Panc1 (cell line): ENCODE measurements around the gene PARVB. TPM values are rescaled to one million over a fixed set of nuclear protein-coding genes. Genes with fewer than 3 reads are reported as not detected.

ENCODE experiments used
- ATAC-seq: fragments of 200-7000 bp; cut with Tn5 transposase; 2 replicates; pipeline ENCODE4 v1.9.1; 2020; ENCODE audit warnings: mild to moderate bottlenecking, moderate library complexity
- BruUV-seq: library from RNA; stranded (reverse); fragments of 400-500 nt; replicated peaks from 2 replicates; lab custom pipeline; 2021; lab: Mats Ljungman, UMichigan
- CTCF ChIA-PET: fragments of 300-600 bp; sonication (Branson Sonifier 250); formaldehyde crosslinking; loops from one replicate; lab custom pipeline; 2022; ENCODE audit warnings: antibody characterized with exemption; lab: Charles Lee
- POLR2A ChIA-PET: fragments of 300-600 bp; sonication (Branson Sonifier 250); formaldehyde crosslinking; loops from one replicate; lab custom pipeline; 2022; ENCODE audit warnings: antibody characterized with exemption; lab: Charles Lee
- DNase-seq: peaks from one replicate; pipeline ENCODE4 v3.0.0-alpha.2; 2010; ENCODE audit warnings: low read depth, low spot score
- H3K27ac ChIP-seq: 2 replicates; pipeline ENCODE4 v1.5.1; 2011; ENCODE audit warnings: mild to moderate bottlenecking, low read length, inconsistent platforms
- H3K27me3 ChIP-seq: fragments of 200-500 bp; sonication (Bioruptor generic); 2 replicates; pipeline ENCODE4 v1.6.0; 2014; ENCODE audit warnings: low read length, inconsistent platforms; ENCODE audit not compliant: control insufficient read depth, insufficient read depth
- H3K36me3 ChIP-seq: fragments of 200-500 bp; sonication (Bioruptor generic); 2 replicates; pipeline ENCODE4 v1.5.1; 2014; ENCODE audit warnings: inconsistent platforms, mild to moderate bottlenecking, low read length, moderate library complexity; ENCODE audit not compliant: control insufficient read depth, insufficient read depth
- H3K4me1 ChIP-seq: 2 replicates; pipeline ENCODE4 v1.5.1; 2011; ENCODE audit warnings: inconsistent platforms, mild to moderate bottlenecking, low read length, moderate library complexity; ENCODE audit not compliant: control insufficient read depth, insufficient read depth
- H3K4me3 ChIP-seq, 2 experiments: 2 replicates each; pipeline ENCODE4 v1.5.1; 2011 to 2012; ENCODE audit warnings: low read depth in 2 of 2, low read length in 2 of 2, mild to moderate bottlenecking in 2 of 2, inconsistent platforms in 1 of 2, moderate library complexity in 1 of 2
- H3K9me3 ChIP-seq: fragments of 200-500 bp; sonication (Bioruptor generic); 2 replicates; pipeline ENCODE4 v1.5.1; 2014; ENCODE audit warnings: low read depth, mild to moderate bottlenecking, inconsistent platforms, low read length, moderate library complexity; ENCODE audit not compliant: control insufficient read depth, insufficient read depth
- POLR2AphosphoS5 ChIP-seq: IDR thresholded peaks from 2 replicates; pipeline ENCODE4 v1.6.1; 2012; ENCODE audit warnings: mild to moderate bottlenecking, low read depth, low read length, moderate library complexity
- SIN3A ChIP-seq: IDR thresholded peaks from 2 replicates; pipeline ENCODE4 v1.6.1; 2012; ENCODE audit warnings: low read depth, mild to moderate bottlenecking, low read length, moderate library complexity, borderline replicate concordance; ENCODE audit not compliant: insufficient read depth
- TCF7L2 ChIP-seq: IDR thresholded peaks from 2 replicates; pipeline ENCODE4 v1.6.1; 2011; ENCODE audit warnings: mild to moderate bottlenecking, low read depth, low read length, inconsistent platforms
- in situ Hi-C: cut with HindIII; loops from 2 replicates; pipeline ENCODE4 v1.10.0; 2016; ENCODE audit warnings: low sequenced_read_pairs, low pct_unique_long_range_greater_than_20kb
- intact Hi-C: fragments of 100-400 bp; cut with micrococcal nuclease; formaldehyde crosslinking; loops from one replicate; pipeline ENCODE4 v1.10.0; 2022; ENCODE audit not compliant: unreplicated experiment
- total RNA-seq: library from RNA; stranded (reverse); gene quantifications from one replicate; pipeline ENCODE4 v1.2.1, GENCODE V29; 2021; ENCODE audit not compliant: unreplicated experiment
- TF ChIP-seq, protein P1 (sequence below): fragments of 450-650 bp; IDR thresholded peaks from 2 replicates; pipeline ENCODE4 v1.5.1; 2017; ENCODE audit warnings: mild to moderate bottlenecking
- TF ChIP-seq, protein P2 (sequence below), 2 experiments: IDR thresholded peaks; 2 replicates each; pipeline ENCODE4 v1.6.1; 2011 to 2012; ENCODE audit warnings: low read depth in 2 of 2, control low read depth in 1 of 2, low read length in 1 of 2, mild to moderate bottlenecking in 1 of 2, moderate library complexity in 1 of 2; ENCODE audit not compliant: insufficient read depth in 1 of 2

PARVB gene
- total RNA-seq, 1 experiment from 2014 or later, result 28.1 TPM

DNA sequence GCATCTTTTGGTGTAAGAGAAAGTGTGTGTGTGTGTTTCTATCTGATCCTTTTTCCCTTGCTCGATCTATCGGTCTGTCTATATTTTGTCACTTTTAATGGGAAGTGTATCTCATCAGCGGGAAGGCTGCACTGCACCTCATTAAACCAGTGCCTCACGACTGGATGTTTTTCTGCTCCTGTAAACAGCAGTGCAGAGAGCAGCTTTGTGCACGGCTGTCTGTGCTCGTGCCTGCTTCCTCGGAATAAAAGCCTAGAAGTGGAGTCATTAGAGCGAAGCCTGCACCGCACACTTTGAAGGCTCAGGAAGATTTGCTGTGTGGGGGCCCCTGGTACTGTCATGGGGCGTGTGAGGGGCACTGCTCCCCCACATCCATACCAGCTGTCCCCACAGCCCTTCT, 129.6 kb downstream of the PARVB start:
- Histone ChIP-seq H3K36me3 (no peaks in the 10 kb centered on the region), H3K4me3 (no peak overlapping the region), H3K9me3 (no peaks in the 10 kb centered on the region), H3K4me1 (no peaks in the 10 kb centered on the region), H3K27me3 (no peaks in the 10 kb centered on the region), H3K27ac (no peak overlapping the region)
- intact Hi-C loops, result no loop called here
- ChIA-PET CTCF (no interaction called here), POLR2A (no interaction called here)
- no peak for ATAC-seq
- no TSS peak for BruUV-seq
- DNase-seq, result no peak
- in situ Hi-C loops, result no loop called here
- no peak for TF ChIP-seq TCF7L2
- TF ChIP-seq, protein P1, sequence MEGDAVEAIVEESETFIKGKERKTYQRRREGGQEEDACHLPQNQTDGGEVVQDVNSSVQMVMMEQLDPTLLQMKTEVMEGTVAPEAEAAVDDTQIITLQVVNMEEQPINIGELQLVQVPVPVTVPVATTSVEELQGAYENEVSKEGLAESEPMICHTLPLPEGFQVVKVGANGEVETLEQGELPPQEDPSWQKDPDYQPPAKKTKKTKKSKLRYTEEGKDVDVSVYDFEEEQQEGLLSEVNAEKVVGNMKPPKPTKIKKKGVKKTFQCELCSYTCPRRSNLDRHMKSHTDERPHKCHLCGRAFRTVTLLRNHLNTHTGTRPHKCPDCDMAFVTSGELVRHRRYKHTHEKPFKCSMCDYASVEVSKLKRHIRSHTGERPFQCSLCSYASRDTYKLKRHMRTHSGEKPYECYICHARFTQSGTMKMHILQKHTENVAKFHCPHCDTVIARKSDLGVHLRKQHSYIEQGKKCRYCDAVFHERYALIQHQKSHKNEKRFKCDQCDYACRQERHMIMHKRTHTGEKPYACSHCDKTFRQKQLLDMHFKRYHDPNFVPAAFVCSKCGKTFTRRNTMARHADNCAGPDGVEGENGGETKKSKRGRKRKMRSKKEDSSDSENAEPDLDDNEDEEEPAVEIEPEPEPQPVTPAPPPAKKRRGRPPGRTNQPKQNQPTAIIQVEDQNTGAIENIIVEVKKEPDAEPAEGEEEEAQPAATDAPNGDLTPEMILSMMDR, result no peak
- no peak for TF ChIP-seq SIN3A
- TF ChIP-seq, protein P2, sequence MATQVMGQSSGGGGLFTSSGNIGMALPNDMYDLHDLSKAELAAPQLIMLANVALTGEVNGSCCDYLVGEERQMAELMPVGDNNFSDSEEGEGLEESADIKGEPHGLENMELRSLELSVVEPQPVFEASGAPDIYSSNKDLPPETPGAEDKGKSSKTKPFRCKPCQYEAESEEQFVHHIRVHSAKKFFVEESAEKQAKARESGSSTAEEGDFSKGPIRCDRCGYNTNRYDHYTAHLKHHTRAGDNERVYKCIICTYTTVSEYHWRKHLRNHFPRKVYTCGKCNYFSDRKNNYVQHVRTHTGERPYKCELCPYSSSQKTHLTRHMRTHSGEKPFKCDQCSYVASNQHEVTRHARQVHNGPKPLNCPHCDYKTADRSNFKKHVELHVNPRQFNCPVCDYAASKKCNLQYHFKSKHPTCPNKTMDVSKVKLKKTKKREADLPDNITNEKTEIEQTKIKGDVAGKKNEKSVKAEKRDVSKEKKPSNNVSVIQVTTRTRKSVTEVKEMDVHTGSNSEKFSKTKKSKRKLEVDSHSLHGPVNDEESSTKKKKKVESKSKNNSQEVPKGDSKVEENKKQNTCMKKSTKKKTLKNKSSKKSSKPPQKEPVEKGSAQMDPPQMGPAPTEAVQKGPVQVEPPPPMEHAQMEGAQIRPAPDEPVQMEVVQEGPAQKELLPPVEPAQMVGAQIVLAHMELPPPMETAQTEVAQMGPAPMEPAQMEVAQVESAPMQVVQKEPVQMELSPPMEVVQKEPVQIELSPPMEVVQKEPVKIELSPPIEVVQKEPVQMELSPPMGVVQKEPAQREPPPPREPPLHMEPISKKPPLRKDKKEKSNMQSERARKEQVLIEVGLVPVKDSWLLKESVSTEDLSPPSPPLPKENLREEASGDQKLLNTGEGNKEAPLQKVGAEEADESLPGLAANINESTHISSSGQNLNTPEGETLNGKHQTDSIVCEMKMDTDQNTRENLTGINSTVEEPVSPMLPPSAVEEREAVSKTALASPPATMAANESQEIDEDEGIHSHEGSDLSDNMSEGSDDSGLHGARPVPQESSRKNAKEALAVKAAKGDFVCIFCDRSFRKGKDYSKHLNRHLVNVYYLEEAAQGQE (IDR thresholded peaks at IDR 0.05; ENCODE audit: insufficient read depth in 1 of 2, low read depth in 2 of 2, low read length in 1 of 2), result no peak
- no peak for TF ChIP-seq POLR2AphosphoS5

DNA sequence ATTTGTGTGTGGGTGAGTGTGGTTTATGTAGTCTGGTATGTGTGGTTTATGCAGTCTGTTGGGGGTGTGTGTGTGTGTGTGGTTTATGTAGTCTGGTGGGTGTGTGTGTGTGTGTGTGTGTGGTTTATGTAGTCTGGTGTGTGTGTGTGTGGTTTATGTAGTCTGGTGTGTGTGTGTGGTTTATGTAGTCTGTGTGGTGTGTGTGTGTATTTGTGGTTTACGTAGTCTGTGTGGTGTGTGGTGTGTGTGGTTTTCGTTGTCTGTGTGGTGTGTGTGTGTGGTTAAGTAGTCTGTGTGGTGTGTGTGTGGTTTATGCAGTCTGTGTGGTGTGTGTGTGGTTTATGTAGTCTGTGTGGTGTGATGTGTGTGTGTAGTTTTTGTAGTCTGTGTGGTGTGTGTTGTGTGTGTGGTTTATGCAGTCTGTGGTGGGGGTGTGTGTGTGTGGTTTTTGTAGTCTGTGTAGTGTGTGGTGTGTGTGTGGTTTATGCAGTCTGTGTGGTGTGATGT, 130.4 kb downstream of the PARVB start:
- in situ Hi-C loops, result no loop called here
- Histone ChIP-seq H3K4me3 (no peak overlapping the region), H3K9me3 (no peaks in the 10 kb centered on the region), H3K27ac (no peak overlapping the region), H3K4me1 (no peaks in the 10 kb centered on the region), H3K36me3 (no peaks in the 10 kb centered on the region), H3K27me3 (no peaks in the 10 kb centered on the region)
- POLR2A ChIA-PET, result no interaction called here
- DNase-seq, result no peak
- no peak for ATAC-seq
- BruUV-seq, result no TSS peak
- TF ChIP-seq TCF7L2, result no peak
- no peak for TF ChIP-seq SIN3A
- TF ChIP-seq, protein P2 (IDR thresholded peaks at IDR 0.05; ENCODE audit: insufficient read depth in 1 of 2, low read depth in 2 of 2, low read length in 1 of 2), result no peak
- TF ChIP-seq, protein P1, result no peak
- no peak for TF ChIP-seq POLR2AphosphoS5
- CTCF ChIA-PET, result no interaction called here
- intact Hi-C loops, result no loop called here
